GM18873 (cell line): ENCODE measurements around the gene CTTNBP2.

Experiments
- ATAC-seq: cut with Tn5 transposase; IDR thresholded peaks from one replicate; pipeline ENCODE4 v1.9.1; 2021; ENCODE audit warnings: mild to moderate bottlenecking, moderate library complexity, moderate number of reproducible peaks; ENCODE audit not compliant: unreplicated experiment, low FRiP score

CTTNBP2 gene

GRCh38 chr7:117793976-117794375, 79.3 kb downstream of the CTTNBP2 start:
- no peak for ATAC-seq

DNA sequence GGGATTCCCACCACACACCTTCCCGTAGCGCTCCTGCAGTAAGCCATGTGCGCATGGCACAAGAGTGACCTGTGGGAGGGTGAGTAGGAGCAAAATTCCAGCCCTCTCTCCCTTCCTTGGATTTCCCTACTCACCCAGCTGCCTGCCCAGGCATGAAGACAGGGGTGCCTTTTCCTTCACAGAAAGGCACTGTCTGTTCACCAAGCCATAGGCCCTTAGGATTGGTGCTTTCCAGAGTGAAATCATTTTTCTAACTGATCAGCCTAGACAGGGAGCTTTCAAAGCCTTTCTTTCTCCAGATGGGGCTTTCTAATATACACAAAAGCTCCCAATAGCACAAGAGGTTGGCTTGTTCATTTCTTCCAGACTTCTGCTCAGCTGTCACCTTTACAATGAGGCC, 79.7 kb downstream of the CTTNBP2 start:
- no peak for ATAC-seq

GRCh38 chr7:117791877-117792780, 81.1 kb downstream of the CTTNBP2 start:
- ATAC-seq: no peak

- ATAC-seq: no peak
Measured at GRCh38 chr7:117790731-117791130, 82.5 kb downstream of the CTTNBP2 start.

- ATAC-seq: no peak
Measured at GRCh38 chr7:117790251-117790650, 83.0 kb downstream of the CTTNBP2 start.

GRCh38 chr7:117785431-117785830, 87.8 kb downstream of the CTTNBP2 start:
- ATAC-seq: no peak

- ATAC-seq: no peak
Measured at GRCh38 chr7:117784315-117784714, 88.9 kb downstream of the CTTNBP2 start.

DNA sequence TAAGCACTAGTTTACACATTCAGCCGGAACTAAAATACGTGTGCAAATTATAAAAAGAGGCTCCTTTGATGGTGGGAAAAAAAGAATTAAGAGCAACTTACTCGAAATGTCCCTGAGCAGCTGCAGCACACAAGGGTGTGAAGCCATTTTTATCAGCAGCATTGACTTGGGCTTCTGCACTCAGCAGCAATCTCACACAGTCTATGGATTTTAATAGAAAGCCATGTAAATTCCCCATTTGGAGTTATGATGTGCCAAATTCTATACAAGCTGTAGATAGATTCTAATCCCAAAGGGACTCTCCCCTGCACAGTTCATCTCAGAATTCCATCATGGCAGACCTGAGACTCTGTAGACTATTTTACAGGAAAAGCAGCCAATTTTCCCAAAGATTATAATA, 90.5 kb downstream of the CTTNBP2 start:
- ATAC-seq: no peak

DNA sequence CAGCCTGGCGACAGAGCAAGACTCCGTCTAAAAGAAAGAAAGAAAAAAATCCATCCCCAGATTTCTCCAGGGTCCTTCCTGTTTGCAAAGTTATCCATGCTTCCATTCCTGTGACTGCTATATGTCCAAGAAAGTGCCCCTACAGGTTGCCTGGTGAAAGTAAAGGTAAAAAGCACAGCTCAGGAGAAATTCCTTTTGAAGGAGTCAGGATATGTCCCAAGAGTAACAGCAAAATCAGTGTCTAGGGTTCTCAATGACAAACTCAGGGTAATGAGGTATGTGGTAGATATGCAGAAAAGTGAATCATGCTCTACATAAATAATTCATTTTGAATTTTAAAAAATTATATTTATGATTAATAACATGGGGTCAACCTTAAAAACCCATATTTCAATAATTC, 91.5 kb downstream of the CTTNBP2 start:
- no peak for ATAC-seq

DNA sequence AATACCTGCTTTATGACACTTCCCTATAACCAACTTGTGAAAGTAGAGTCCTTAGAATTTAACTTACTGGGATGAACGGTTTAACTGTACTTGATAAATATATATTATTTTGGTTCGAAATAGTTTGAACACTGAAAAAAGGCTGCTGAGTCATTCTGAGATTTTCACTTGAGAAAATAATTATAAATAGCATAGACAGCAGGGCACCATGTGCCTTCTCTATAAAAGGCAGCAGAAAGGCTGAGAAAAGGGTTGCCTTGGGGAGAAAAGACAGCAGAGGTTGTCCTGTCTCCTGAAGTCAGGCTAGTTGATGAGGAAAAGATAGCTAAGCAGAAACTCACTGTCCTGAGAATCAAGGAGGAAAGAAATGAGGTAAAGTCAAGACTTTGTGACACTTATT, 92.4 kb downstream of the CTTNBP2 start:
- ATAC-seq: peak; percentile 75

GRCh38 chr7:117777335-117778142, 95.7 kb downstream of the CTTNBP2 start:
- no peak for ATAC-seq

GRCh38 chr7:117776224-117776623, 97.0 kb downstream of the CTTNBP2 start:
- ATAC-seq: no peak

DNA sequence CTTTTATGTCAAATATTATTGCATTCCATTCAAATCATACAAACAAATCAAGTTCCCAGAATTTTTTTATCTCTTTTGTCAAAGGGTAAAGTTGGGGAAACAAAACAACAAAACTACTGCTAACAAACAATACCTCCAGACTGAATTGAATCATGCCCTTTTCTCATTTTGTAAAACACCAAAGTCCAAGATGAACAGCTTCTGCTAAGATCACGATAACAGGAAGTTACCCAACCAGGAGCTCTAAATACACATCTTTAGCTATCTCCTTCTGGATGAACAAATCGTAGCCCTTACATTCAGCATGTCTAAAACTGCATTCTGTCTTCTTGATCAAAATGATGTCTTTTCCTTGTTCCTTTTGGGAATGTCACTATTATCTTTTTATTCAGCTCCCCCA, 97.4 kb downstream of the CTTNBP2 start:
- ATAC-seq: no peak

DNA sequence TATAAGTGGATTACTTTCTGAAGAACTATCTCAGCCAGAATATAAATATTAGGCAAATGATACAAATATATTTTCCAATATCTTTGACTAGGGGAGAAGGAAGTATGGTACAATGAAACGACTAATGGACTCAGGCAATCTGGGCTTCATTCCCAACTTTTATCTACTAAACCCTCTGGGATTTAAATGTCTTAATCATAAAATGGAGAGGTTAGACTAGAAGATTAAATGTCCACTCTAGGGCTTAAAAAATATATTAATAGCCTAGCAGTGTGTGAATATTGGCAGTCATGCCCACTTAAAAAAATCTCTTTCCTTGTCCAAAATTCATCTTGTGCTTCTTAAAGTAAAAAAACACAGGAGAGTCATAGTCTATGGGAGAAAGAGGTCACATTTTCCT, 98.3 kb downstream of the CTTNBP2 start:
- ATAC-seq: no peak

DNA sequence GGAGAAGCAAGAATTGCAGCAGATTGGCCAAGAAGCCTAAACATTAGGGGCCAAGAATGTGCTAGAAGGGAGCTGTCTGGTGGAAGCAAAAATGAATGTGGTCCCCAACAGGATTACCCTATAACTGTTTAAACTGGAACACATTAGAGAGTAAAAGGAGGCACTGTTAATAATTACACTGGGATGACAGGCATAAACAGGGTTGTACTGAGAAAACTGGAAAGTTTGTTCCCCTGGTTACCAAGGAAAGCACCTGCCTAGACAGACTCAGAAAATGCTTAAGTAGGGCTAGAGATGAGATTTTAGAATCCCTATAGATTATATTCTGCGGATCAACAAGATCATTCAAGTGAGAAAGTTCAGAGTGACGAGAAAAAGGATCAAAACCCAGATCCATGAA, 100.8 kb downstream of the CTTNBP2 start:
- ATAC-seq: peak; percentile 46

- ATAC-seq: no peak
Measured at GRCh38 chr7:117771756-117772155, 101.5 kb downstream of the CTTNBP2 start.

DNA sequence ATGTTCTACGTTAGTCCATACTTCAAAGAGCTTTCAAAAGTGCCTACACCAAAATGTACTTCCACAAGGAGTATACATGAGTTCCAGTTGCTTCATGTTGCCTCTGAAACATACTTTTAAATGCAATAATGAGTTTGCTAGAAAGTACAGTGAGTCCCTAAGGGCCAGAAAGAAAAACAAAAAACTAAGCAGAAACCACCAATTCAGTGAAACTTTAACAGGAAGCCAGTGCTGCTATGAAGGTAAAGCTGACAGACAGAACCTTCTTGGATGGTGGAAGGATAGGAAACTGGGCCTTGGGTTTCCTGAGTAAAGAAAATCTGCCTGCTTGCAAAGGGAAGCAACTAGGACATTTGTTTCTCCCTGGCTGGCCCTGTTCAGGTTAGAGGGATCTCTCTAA, 104.2 kb downstream of the CTTNBP2 start:
- peak; percentile 36 for ATAC-seq

DNA sequence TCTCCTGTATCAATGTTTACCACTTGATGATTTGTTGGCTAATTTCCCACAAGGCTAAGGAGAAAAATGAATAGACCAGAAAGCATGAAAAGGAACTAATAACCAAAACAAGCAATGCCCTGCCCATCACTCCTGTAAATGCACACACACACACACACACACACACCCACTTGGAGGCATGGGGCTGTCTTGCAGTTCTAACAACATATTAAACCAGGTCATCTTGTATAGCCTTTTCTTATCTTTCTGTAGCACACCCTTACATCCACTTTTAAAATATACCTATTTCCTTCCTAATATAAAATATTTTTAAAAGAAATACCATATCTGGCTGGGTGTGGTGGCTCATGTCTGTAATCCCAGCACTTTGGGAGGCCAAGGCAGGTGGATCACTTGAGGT, 105.3 kb downstream of the CTTNBP2 start:
- ATAC-seq: no peak

- ATAC-seq: no peak
Measured at GRCh38 chr7:117766913-117767312, 106.3 kb downstream of the CTTNBP2 start.

DNA sequence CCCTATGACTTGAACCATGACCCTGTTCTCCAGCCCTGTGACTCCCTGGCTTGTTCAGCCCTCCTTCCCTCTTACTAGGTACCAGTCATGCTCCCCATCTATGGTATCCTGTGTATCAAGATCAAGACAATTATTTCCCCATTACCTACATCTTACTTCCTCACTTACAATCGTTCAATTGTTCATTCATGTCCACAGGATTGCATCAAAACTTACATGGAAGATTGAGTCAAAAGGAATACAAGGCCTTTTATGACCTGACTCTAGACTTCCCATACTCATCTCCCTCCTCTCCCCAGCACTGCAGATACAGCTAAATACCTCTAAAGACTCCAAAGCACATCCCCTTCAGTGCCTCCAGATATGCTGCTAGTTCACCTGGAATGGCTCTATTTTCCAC, 109.2 kb downstream of the CTTNBP2 start:
- no peak for ATAC-seq

DNA sequence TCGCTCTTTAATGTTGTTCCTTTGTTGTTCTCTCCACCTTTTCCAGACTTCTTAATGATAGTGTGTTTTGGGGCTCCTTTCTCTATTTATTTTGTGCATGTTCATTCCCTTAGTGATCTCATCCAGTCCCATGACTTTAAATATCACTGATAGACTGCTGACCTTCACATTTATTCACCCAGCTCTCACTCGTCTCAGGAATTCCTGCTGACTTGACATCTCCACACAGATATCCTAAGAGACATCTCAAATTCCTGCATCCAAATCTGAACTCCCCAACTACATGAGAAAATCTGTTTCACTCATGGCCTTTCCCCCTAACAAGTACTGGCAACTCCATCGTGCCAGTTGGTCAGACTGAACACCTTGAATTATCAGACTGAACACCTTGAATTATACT, 111.2 kb downstream of the CTTNBP2 start:
- ATAC-seq: no peak
